ENCODE results near the gene ZNF260. TPM values are rescaled to one million over a fixed set of nuclear protein-coding genes. Genes with fewer than 3 reads are reported as not detected.

The ZNF260 gene
- total RNA-seq, 1 experiment from 2014 or later: 24.1 TPM

GRCh38 chr19:36572593-36573019 is 44.5 kb upstream of the ZNF260 start (continued):
- TF ChIP-seq, protein P1, sequence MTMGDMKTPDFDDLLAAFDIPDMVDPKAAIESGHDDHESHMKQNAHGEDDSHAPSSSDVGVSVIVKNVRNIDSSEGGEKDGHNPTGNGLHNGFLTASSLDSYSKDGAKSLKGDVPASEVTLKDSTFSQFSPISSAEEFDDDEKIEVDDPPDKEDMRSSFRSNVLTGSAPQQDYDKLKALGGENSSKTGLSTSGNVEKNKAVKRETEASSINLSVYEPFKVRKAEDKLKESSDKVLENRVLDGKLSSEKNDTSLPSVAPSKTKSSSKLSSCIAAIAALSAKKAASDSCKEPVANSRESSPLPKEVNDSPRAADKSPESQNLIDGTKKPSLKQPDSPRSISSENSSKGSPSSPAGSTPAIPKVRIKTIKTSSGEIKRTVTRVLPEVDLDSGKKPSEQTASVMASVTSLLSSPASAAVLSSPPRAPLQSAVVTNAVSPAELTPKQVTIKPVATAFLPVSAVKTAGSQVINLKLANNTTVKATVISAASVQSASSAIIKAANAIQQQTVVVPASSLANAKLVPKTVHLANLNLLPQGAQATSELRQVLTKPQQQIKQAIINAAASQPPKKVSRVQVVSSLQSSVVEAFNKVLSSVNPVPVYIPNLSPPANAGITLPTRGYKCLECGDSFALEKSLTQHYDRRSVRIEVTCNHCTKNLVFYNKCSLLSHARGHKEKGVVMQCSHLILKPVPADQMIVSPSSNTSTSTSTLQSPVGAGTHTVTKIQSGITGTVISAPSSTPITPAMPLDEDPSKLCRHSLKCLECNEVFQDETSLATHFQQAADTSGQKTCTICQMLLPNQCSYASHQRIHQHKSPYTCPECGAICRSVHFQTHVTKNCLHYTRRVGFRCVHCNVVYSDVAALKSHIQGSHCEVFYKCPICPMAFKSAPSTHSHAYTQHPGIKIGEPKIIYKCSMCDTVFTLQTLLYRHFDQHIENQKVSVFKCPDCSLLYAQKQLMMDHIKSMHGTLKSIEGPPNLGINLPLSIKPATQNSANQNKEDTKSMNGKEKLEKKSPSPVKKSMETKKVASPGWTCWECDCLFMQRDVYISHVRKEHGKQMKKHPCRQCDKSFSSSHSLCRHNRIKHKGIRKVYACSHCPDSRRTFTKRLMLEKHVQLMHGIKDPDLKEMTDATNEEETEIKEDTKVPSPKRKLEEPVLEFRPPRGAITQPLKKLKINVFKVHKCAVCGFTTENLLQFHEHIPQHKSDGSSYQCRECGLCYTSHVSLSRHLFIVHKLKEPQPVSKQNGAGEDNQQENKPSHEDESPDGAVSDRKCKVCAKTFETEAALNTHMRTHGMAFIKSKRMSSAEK (CRISPR knock-in tag; IDR thresholded peaks at IDR 0.05; ENCODE audit: borderline replicate concordance): no peak
- TF ChIP-seq ATF1 (CRISPR knock-in tag; IDR thresholded peaks at IDR 0.05) (no peak), MYBL2 (CRISPR knock-in tag; IDR thresholded peaks at IDR 0.05) (no peak)
- TF ChIP-seq, protein P2, sequence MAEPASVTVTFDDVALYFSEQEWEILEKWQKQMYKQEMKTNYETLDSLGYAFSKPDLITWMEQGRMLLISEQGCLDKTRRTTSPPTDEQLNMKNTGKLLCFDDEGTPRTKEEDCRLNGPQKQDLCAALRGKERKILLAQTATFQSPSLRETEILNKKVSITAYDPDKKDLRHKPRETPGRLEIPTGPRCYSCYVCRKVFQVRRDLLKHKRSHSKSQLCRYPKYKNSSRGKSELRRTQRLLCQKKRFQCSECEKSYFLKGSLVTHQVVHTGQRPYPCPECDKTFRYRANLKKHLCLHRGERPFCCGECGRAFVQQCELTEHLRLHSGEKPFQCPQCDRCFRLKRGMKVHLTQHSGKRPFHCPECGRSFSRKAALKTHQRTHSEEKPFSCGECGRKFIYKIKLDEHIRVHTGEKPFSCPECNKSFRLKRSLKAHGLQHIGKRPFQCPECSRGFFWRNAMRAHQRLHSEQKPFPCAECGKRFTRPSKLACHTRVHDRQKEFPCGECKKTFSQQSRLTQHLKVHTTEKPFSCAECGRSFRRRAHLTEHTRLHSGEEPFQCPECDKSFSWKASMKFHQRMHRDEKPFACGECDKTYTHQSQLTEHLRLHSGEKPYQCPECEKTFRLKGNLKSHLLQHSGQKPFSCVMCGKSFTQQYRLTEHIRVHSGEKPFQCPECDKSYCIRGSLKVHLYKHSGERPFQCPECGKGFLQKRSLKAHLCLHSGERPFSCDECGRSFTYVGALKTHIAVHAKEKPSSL (CRISPR knock-in tag; conservative IDR thresholded peaks at IDR 0.05): no peak

GRCh38 chr19:36564391-36564790 is 36.3 kb upstream of the ZNF260 start:
- DNase-seq (ENCODE audit: low spot score) (no peak), ATAC-seq (no peak)
- Mint-ChIP-seq H3K27me3 (ENCODE audit: low read depth) (no peaks in the 10 kb centered on the region), H3K4me1 (no peaks in the 10 kb centered on the region), H3K36me3 (peaks cover 62% of the 10 kb centered on the region), H3K4me3 (no peak overlapping the region), H3K27ac (no peak overlapping the region), H3K9me3 (peaks cover 24% of the 10 kb centered on the region)
- TF ChIP-seq ZNF512 (CRISPR knock-in tag; IDR thresholded peaks at IDR 0.05; ENCODE audit: borderline replicate concordance): no peak
- TF ChIP-seq, protein P3, sequence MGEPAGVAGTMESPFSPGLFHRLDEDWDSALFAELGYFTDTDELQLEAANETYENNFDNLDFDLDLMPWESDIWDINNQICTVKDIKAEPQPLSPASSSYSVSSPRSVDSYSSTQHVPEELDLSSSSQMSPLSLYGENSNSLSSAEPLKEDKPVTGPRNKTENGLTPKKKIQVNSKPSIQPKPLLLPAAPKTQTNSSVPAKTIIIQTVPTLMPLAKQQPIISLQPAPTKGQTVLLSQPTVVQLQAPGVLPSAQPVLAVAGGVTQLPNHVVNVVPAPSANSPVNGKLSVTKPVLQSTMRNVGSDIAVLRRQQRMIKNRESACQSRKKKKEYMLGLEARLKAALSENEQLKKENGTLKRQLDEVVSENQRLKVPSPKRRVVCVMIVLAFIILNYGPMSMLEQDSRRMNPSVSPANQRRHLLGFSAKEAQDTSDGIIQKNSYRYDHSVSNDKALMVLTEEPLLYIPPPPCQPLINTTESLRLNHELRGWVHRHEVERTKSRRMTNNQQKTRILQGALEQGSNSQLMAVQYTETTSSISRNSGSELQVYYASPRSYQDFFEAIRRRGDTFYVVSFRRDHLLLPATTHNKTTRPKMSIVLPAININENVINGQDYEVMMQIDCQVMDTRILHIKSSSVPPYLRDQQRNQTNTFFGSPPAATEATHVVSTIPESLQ (CRISPR knock-in tag; IDR thresholded peaks at IDR 0.05): no peak
- TF ChIP-seq KAT7 (CRISPR knock-in tag; IDR thresholded peaks at IDR 0.05; ENCODE audit: borderline replicate concordance): no peak
- no peak for TF ChIP-seq ZNF396 (CRISPR knock-in tag; IDR thresholded peaks at IDR 0.05; ENCODE audit: borderline replicate concordance)
- TF ChIP-seq GABPB1 (CRISPR knock-in tag; IDR thresholded peaks at IDR 0.05): no peak
- CTCF ChIA-PET: no interaction called here
- POLR2A ChIA-PET: no interaction called here

DNA sequence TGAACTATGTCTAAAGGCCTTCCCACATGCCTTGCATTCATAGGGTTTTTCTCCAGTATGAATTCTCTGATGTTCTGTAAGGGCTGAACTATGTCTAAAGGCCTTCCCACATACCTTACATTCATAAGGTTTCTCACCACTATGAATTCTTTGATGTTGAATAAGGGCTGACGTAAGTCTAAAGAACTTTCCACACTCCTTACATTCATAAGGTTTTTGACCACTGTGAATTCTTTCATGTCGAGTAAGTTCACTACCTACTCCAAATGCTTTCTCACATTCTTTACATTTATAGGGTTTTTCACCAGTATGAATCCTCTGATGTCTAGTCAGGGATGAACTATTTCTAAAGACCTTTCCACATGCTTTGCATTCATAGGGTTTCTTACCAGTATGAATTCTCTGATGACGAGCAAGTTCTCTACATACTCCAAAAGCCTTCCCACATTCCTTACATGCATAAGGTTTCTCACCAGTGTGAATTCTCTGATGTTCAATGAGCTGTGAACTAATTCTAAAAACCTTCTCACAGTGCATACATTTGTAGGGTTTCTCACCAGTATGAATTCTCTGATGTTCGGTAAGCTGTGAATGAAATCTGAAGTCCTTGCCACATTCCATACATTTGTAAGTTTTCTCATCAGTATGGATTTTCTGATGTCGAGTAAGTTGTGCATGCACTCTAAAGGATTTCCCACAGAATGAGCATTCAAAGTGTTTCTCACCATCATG is 19.1 kb upstream of the ZNF260 start:
- ATAC-seq: no peak
- ChIA-PET POLR2A (no interaction called here), CTCF (no interaction called here)
- Mint-ChIP-seq H3K9me3 (peaks cover 91% of the 10 kb centered on the region), H3K4me3 (no peak overlapping the region), H3K36me3 (peaks cover 99% of the 10 kb centered on the region), H3K4me1 (no peaks in the 10 kb centered on the region), H3K27ac (no peak overlapping the region), H3K27me3 (ENCODE audit: low read depth) (no peaks in the 10 kb centered on the region; the same call in 1 of the 2 replicates)
- DNase-seq (ENCODE audit: low spot score): no peak
- no peak for TF ChIP-seq ETV6 (CRISPR knock-in tag; IDR thresholded peaks at IDR 0.05)
- no peak for TF ChIP-seq FOXP4 (CRISPR knock-in tag; IDR thresholded peaks at IDR 0.05)
- TF ChIP-seq, protein P4, sequence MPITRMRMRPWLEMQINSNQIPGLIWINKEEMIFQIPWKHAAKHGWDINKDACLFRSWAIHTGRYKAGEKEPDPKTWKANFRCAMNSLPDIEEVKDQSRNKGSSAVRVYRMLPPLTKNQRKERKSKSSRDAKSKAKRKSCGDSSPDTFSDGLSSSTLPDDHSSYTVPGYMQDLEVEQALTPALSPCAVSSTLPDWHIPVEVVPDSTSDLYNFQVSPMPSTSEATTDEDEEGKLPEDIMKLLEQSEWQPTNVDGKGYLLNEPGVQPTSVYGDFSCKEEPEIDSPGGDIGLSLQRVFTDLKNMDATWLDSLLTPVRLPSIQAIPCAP (CRISPR knock-in tag; IDR thresholded peaks at IDR 0.05): no peak
- no peak for TF ChIP-seq TEAD1 (CRISPR knock-in tag; IDR thresholded peaks at IDR 0.05)
- no peak for TF ChIP-seq TP53 (CRISPR knock-in tag; IDR thresholded peaks at IDR 0.05)
- TF ChIP-seq ZNF263 (CRISPR knock-in tag; IDR thresholded peaks at IDR 0.05; ENCODE audit: low read depth): no peak
- no peak for TF ChIP-seq ZNF317 (CRISPR knock-in tag; IDR thresholded peaks at IDR 0.05; ENCODE audit: borderline replicate concordance, low read depth)
- no peak for TF ChIP-seq GABPB1 (CRISPR knock-in tag; IDR thresholded peaks at IDR 0.05)
- no peak for TF ChIP-seq FOXP1 (CRISPR knock-in tag; IDR thresholded peaks at IDR 0.05; ENCODE audit: borderline replicate concordance)
- no peak for TF ChIP-seq ZBTB21 (CRISPR knock-in tag; IDR thresholded peaks at IDR 0.05; ENCODE audit: borderline replicate concordance)
